Duodenal mucosa (tissue), 2 donors: ENCODE results near the gene POLK.

Experiments
- H3K27ac ChIP-seq: one replicate; pipeline ENCODE4 v1.7.0; 2013; ENCODE audit warnings: low read depth, low read length
- H3K27me3 ChIP-seq, 2 donors: one replicate each; pipeline ENCODE4 v1.7.0; 2013; ENCODE audit warnings: low read length in 2 of 2, control low read depth in 1 of 2; ENCODE audit not compliant: insufficient read depth in 2 of 2, control insufficient read depth in 1 of 2
- H3K36me3 ChIP-seq, 2 donors: one replicate each; pipeline ENCODE4 v1.7.0; 2013; ENCODE audit warnings: low read length in 2 of 2, control low read depth in 1 of 2; ENCODE audit not compliant: insufficient read depth in 2 of 2, control insufficient read depth in 1 of 2
- H3K4me1 ChIP-seq, 2 donors: one replicate each; pipeline ENCODE4 v1.7.0; 2013; ENCODE audit warnings: low read length in 2 of 2, control low read depth in 1 of 2; ENCODE audit not compliant: insufficient read depth in 2 of 2, control insufficient read depth in 1 of 2
- H3K4me3 ChIP-seq, 2 donors: one replicate each; pipeline ENCODE4 v1.7.0; 2013; ENCODE audit warnings: low read length in 2 of 2, low read depth in 1 of 2
- H3K9ac ChIP-seq, 2 donors: one replicate each; pipeline ENCODE4 v1.7.0; 2013; ENCODE audit warnings: low read length in 2 of 2, low read depth in 1 of 2
- H3K9me3 ChIP-seq, 2 donors: one replicate each; pipeline ENCODE4 v1.7.0; 2013; ENCODE audit warnings: low read length in 2 of 2, control low read depth in 1 of 2; ENCODE audit not compliant: control insufficient read depth in 1 of 2

Gene POLK

DNA sequence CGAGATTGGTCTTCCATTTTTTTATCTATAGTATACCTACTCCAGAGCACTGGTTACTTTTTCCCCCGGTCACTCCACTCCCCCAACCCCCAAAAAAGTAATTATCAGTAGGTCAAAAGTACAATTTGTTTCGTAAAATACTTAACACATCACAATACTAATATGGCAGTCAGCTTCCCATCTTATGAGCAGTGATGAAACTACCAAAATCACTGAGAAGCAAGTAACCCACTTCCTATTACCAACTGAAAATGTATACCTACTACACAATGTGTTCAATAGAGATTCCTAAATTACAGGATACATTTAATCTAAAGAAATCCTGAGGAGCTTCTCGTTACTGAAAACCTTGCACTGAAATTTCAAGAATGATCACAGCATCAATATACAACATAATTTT lies 2.1 kb upstream of the POLK start:
- Histone ChIP-seq H3K9ac (no peak overlapping the region), H3K4me1 (peaks cover 25 to 33% of the 10 kb centered on the region in 2 donors), H3K4me3 (peak overlapping the region; percentile 93), H3K9me3 (no peaks in the 10 kb centered on the region), H3K27ac (no peak overlapping the region), H3K27me3 (no peaks in the 10 kb centered on the region), H3K36me3 (peaks cover 0 to 6% of the 10 kb centered on the region in 2 donors)

DNA sequence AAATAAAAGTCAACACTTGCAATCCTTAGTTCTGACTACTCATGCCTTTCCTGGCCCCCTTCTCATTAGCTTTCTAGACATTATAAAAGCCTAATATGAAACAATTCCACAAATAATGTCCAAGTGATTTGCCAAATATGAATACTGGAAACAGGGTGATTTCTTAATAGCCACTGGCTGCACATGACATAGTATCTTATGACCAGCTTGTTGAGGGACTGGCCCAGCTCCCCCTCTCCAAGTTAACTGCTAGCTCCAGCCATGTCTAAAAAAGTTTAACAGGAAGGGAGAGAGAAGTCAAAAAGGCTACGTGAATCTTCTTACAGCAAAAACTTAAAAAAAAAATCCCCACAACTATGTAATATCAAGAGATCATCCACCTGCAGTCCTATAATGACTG lies 1.7 kb upstream of the POLK start:
- Histone ChIP-seq H3K27ac (no peak overlapping the region), H3K4me3 (peak overlapping the region; percentile 93), H3K27me3 (no peaks in the 10 kb centered on the region), H3K4me1 (peaks cover 25 to 33% of the 10 kb centered on the region in 2 donors), H3K9ac (peak overlapping the region; percentile 82 to 86), H3K36me3 (peaks cover 0 to 2% of the 10 kb centered on the region in 2 donors), H3K9me3 (no peaks in the 10 kb centered on the region)

DNA sequence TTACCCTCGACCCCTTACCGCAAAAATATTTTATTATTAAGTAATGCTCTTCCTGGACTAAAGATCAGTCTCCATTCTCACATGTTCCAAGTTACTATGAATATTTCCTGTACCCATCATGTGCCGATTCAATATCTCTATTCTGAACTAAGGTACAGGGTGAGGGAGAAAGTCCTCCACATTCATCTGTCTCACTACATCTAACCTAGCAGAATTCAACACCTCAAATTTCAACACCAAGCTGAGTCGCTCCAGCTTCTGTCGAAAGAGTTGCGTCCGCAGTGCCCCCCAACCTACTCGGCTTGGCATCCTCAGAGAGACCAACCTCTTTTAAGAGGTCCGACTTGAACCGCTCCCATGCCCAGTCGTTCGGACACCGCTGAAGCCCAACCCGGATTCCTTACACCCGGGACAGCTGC lies 1.3 kb upstream of the POLK start:
- Histone ChIP-seq H3K36me3 (no peaks in the 10 kb centered on the region), H3K9me3 (no peaks in the 10 kb centered on the region), H3K27ac (peak overlapping the region; percentile 90), H3K9ac (peak overlapping the region; percentile 82 to 86), H3K4me3 (peak overlapping the region; percentile 93), H3K4me1 (peaks cover 25 to 33% of the 10 kb centered on the region in 2 donors), H3K27me3 (no peaks in the 10 kb centered on the region)

DNA sequence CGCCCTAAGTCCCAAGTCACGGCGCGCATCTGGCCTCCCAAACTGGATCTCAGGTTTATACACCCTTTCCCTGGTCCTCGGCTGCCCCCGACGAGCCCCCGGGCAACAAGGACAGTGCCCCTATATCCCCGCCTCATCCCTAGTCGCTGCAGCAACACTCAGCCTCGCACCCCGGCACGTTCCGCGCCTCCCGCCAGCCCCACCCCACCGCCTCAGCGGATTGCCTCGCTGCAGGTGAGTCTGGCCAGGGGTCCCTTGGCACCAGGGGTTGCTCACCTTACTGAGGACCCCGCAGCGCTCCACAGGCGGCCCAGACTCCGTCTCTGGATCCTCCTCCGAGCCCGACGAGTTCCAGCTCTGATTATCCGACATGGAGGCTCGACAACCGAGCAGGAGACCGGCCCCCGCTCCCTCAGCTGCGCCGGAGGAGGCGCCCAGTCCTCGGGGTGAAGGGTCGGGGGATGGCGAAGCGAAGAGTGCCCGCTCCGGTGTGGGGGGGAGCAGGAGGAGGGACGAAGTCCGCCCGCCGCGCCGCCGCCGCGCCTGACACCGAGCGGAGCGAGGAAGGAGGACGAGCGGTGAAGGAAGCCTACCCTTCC lies 756 bp upstream of the POLK start:
- H3K4me3 ChIP-seq: peak overlapping the region; percentile 93
- H3K4me1 ChIP-seq: peaks cover 22 to 33% of the 10 kb centered on the region in 2 donors
- peak overlapping the region; percentile 82 to 86 for H3K9ac ChIP-seq
- H3K27me3 ChIP-seq: no peaks in the 10 kb centered on the region
- H3K36me3 ChIP-seq: no peaks in the 10 kb centered on the region
- no peaks in the 10 kb centered on the region for H3K9me3 ChIP-seq
- H3K27ac ChIP-seq: peak overlapping the region; percentile 90

DNA sequence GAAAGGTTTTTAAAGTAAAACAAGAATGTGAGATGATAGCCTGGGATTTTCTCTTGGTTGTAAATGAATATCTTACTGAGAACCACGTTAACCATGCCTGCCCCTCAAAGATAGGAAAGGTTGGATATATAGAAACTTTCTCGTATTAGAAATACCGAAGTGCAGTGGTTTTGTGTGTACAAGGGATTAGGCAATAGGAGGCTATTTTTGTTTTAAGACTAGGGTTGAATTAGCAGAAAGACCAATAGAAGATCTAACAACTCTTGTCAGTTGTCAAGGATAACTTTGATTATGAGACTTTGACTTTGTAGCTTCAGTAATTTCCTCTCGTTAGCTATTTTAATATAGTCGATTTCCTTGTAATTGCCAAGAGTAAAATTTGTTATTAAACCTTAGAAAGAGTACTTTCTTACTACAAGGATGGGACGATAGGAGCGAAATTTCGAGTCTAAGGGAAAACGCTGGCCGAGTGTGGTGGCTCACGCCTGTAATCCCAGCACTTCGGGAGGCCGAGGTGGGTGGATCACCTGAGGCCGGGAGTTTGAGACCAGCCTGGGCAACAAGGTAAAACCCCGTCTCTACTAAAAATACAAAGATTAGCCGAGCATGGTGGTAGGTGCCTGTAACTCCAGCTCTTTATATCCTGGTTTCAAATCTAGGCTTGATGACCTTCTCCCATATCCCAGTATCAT lies 838 bp downstream of the POLK start:
- peaks cover 22 to 33% of the 10 kb centered on the region in 2 donors for H3K4me1 ChIP-seq
- no peaks in the 10 kb centered on the region for H3K27me3 ChIP-seq
- no peaks in the 10 kb centered on the region for H3K9me3 ChIP-seq
- H3K9ac ChIP-seq: peak overlapping the region; percentile 73 to 82
- peak overlapping the region; percentile 76 for H3K27ac ChIP-seq
- peak overlapping the region; percentile 93 to 97 for H3K4me3 ChIP-seq
- H3K36me3 ChIP-seq: no peaks in the 10 kb centered on the region

DNA sequence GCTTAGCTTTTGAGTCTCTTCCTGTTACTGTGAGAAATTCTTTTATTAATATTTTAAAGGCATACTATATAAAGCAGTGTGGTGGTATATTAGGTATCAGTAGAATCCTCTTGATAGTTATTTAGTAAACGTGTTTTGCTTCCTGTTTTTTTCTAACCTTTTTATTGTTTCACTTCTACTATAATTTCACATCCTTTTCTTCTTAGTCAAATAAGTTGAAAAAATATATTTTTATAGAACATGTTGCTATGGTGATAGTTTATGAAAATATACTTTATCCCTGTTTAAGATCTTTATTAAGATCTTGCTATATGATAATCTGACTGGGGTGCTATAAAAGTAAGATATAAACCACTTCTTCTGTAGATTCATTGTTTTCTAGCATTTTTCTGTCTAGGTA lies 2.1 kb downstream of the POLK start:
- peaks cover 22 to 30% of the 10 kb centered on the region in 2 donors for H3K4me1 ChIP-seq
- H3K9me3 ChIP-seq: no peaks in the 10 kb centered on the region
- no peak overlapping the region for H3K9ac ChIP-seq
- H3K27me3 ChIP-seq: no peaks in the 10 kb centered on the region
- H3K27ac ChIP-seq: no peak overlapping the region
- no peak overlapping the region for H3K4me3 ChIP-seq
- no peaks in the 10 kb centered on the region for H3K36me3 ChIP-seq

DNA sequence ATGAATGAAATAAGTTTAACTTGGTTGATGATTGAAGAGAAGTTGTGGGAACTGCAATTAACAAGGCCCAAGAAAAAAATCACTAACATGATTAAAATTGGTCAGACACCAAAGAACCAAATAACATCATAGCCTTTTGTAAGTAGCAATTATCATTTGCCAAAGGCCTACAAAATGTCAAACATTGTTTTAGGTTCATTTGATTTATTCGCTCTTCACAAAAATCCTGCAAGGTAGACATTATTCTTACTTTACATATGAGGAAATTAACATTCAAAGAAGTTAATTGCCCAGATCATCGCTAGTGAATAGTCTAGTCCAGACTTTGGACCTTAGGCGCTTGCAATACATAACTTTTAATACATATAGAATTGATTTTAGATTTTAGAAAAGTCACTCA lies 2.6 kb downstream of the POLK start:
- Histone ChIP-seq H3K27me3 (no peaks in the 10 kb centered on the region), H3K4me1 (peaks cover 22 to 27% of the 10 kb centered on the region in 2 donors), H3K9me3 (no peaks in the 10 kb centered on the region), H3K4me3 (no peak overlapping the region), H3K36me3 (no peaks in the 10 kb centered on the region), H3K27ac (no peak overlapping the region), H3K9ac (no peak overlapping the region)

DNA sequence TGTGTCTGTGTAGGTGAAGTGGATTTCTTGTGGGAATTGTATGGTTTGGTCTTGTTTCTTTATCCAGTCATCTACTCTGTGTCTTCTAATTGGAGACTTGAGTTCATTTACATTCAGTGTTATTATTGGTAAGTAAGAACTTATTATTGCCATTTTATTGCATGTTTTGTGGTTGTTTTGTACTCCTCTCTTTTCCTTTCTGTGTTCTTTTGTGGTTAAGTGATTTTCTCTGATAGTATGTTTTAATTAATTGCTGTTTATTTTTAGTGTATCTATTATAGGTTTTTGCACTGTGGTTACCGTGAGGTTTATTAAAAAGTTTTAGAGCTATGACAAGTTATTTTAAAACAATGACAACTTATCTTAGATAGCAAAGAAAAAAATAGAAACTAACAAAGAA lies 8.1 kb downstream of the POLK start:
- no peaks in the 10 kb centered on the region for H3K36me3 ChIP-seq
- H3K4me1 ChIP-seq: no peaks in the 10 kb centered on the region

DNA sequence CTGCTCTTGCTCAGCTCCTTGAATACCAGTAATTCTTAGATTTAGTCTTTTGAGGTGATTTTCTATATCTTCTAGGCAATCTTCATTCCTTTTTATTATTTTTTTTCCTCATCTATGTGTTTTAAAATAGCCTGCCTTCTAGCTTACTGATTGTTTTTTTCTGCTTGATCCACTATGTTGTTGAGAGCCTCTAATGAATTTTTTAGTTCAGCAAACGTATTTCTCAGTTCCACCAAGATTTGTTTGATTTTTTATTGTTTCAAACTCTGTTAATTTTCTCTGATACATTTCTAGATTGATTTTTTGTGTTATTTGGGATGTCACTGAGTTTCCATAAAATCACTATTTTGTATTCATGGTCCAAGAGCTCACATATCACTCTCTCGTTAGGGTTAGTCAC lies 9.5 kb downstream of the POLK start:
- Histone ChIP-seq H3K9me3 (peaks cover 5 to 13% of the 10 kb centered on the region in 2 donors), H3K27ac (no peak overlapping the region), H3K27me3 (no peaks in the 10 kb centered on the region), H3K4me1 (no peaks in the 10 kb centered on the region), H3K36me3 (no peaks in the 10 kb centered on the region), H3K9ac (no peak overlapping the region), H3K4me3 (no peak overlapping the region)

More for the DNA sequence above, 8.1 kb downstream of the POLK start:
- no peak overlapping the region for H3K27ac ChIP-seq
- H3K27me3 ChIP-seq: no peaks in the 10 kb centered on the region
- H3K9me3 ChIP-seq: peaks cover 5 to 13% of the 10 kb centered on the region in 2 donors
- H3K4me3 ChIP-seq: no peak overlapping the region
- H3K9ac ChIP-seq: no peak overlapping the region

DNA sequence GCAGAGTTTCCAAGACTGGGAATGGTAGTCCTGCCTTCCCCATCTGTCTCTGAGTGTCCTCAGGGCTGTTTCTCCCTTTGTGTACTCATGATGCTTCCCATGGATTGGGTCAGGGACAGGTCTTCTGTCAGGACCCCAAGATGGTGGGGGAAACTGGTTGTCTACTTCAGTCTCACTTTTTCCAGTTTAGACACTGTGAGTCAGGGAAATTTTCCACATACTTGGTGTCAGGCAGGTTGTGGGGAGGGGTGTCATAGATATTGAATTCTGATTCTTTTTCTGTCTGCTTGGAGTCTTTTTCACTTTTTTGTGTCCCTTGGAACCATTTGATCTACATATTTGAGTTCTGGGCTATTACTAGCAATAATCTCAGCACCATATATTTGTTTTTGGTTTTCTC lies 10.3 kb downstream of the POLK start:
- Histone ChIP-seq H3K36me3 (no peaks in the 10 kb centered on the region), H3K27ac (no peak overlapping the region), H3K9ac (no peak overlapping the region), H3K4me1 (no peaks in the 10 kb centered on the region), H3K9me3 (peaks cover 5 to 13% of the 10 kb centered on the region in 2 donors), H3K27me3 (no peaks in the 10 kb centered on the region), H3K4me3 (no peak overlapping the region)
